ENCODE results near the gene OGT.

OGT gene

DNA sequence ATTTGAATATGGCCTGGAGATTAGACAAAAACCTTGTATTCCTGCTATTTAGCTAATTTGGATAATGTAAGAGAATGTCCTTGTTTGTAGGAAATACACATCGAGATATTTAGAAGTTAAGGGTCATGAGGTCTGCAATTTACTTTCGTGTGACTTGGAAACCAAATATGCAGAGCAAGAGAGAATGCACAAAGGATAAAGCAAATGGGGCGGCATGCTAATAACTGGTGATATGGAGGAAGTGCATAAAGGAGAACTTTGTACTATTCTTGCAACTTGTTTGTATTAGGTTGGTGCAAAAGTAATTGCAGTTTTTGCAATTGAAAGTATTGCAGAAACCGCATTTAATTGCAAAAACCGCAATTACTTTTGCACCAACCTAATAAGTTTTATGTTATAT is 92.6 kb downstream of the OGT start:
- no peak for DNase-seq

Data from activated CD4-positive, alpha-beta T cell treated with anti-CD3 and anti-CD28 coated beads for 1 hour (primary cell).